Measurements from ENCODE around the gene SECTM1.

DNA sequence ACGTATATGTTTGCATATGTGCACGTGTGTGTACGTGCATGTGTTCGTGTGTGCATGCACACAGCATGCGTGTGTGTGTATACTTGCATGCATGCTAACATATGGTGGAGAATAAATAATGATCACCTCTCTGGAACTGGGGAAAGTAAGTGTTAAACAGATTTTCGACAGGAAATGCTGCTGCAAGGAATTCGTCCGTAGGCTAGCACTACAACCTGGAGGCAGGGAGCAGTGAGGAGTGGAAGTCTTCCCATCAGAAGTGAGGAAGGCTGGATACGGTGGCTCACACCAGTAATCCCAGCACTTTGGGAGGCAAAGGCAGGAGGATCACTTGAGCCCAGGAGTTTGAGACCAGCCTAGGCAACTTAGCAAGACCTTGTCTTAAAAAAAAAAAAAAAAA, 55.3 kb downstream of the SECTM1 start:
- TF ChIP-seq, protein P1, sequence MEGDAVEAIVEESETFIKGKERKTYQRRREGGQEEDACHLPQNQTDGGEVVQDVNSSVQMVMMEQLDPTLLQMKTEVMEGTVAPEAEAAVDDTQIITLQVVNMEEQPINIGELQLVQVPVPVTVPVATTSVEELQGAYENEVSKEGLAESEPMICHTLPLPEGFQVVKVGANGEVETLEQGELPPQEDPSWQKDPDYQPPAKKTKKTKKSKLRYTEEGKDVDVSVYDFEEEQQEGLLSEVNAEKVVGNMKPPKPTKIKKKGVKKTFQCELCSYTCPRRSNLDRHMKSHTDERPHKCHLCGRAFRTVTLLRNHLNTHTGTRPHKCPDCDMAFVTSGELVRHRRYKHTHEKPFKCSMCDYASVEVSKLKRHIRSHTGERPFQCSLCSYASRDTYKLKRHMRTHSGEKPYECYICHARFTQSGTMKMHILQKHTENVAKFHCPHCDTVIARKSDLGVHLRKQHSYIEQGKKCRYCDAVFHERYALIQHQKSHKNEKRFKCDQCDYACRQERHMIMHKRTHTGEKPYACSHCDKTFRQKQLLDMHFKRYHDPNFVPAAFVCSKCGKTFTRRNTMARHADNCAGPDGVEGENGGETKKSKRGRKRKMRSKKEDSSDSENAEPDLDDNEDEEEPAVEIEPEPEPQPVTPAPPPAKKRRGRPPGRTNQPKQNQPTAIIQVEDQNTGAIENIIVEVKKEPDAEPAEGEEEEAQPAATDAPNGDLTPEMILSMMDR (IDR thresholded peaks at IDR 0.05) = no peak
- TF ChIP-seq POLR2A (IDR thresholded peaks at IDR 0.05) = no peak

All from right lobe of liver (tissue), 4 donors.